HG02759 (cell line): ENCODE measurements around the gene HBS1L.

ENCODE experiments used
- ATAC-seq: cut with Tn5 transposase; IDR thresholded peaks from one replicate; pipeline ENCODE4 v1.9.1; 2021; ENCODE audit warnings: mild to moderate bottlenecking, moderate library complexity; ENCODE audit not compliant: unreplicated experiment

Gene HBS1L

DNA sequence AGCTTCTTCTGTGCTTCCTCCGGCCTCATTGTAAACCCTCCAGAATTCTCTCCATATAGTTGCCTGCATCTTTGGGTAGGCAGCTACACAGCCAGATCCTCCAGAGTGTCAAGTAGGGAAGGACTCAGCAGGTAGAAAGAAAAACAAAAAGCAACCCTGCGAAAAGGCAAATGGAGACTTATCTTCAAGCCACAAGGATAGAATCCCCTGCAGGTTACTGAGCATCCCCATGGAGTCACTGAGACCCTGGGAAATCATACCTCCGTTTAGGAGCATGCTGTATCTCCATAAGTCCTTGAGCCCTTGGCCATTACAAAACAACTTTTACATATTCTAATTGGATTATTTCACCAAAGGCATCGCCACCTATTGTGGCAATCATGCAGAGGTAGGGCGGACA, 133.3 kb downstream of the HBS1L start:
- no peak for ATAC-seq

DNA sequence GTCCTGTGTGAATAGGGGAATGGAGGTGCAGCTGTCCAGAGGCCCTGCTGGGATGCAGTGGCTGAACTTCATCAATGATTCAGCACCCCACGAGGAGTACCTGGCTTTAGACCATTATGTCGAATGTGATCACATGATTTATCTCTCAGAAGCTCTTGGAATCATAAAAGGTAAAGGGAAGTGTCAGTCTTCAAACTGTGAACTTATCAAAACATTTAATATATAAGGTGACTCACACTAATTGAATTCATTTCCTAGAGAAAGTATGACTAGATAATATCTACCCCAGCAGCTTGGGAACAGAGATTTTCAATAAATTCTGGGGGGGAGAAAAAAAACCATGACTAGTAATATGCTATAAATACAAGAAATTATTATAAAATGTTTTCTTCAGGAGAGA, 134.2 kb downstream of the HBS1L start:
- ATAC-seq = no peak

DNA sequence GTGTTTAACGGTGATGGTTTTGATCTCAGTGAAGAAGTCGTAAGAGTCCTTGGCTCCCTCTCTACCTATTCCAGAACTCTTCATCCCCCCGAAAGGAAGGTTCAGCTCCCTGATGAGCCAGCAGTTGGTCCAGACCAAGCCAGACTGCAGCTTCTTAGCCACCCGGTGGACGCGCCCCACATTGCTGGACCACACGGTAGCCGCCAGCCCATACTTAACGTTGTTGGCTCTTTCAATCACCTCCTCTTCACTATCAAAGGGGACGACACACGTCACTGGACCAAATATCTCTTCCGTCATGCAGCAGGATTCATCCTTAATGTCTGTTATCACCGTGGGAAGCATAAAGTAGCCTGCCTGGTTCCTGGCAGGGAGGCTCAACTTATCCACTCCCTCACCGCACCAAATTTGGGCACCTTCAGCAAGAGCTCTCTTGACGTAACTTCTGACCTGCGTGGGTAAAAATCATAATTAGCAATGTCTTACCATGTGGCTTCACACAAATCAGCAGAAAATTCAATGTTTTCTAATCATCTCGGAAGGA, 136.1 kb downstream of the HBS1L start:
- no peak for ATAC-seq

DNA sequence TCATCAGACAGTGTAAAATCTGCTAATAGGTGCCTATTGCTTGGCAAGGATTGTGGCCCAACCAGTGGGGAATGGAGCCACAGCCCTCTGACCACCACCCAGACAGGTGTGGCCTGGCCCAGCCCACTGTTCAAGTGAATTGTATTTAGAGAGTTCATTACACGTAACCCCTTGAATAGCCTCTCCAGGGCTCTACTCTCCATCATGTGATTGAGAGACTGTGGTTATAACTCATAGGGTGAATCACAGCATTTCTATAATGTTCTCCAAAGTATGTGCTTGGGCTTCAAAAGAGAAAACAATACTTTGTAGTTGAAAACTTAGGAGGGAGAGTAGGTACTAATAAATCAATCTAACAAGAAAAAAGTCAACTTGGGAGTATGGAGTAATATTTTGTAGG, 143.1 kb downstream of the HBS1L start:
- no peak for ATAC-seq

DNA sequence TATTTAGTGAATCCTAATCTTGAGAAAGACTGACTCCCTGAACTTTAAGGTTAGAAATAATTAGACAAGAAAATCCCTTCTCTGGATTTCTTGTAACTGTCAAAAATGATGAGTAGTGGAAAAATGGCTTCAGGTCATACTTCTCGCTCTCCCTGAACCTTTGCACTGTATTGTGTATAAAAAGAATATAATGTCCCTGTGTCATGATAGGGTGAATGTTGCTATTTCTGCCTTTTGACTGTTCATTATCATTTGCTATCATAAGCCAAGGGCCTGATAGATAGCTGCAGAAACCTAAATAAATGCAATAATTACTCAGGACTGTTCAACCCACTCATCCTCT, 144.1 kb downstream of the HBS1L start:
- no peak for ATAC-seq
